WTC11 (cell line): ENCODE data around the gene NOP56. TPM values are rescaled to one million over a fixed set of nuclear protein-coding genes. Genes with fewer than 3 reads are reported as not detected.
A peak's percentile ranks its signal among the peaks of the same experiment; 100 is the strongest.

ENCODE experiments used
- ATAC-seq: fragments of 200-7000 bp; cut with Tn5 transposase; 2 replicates; pipeline ENCODE4 v1.10.0; 2021; ENCODE audit warnings: mild to moderate bottlenecking, moderate library complexity
- CTCF ChIA-PET: fragments of 300-600 bp; sonication (Branson Sonifier 250); formaldehyde crosslinking; loops from one replicate; lab custom pipeline; 2021; ENCODE audit warnings: antibody characterized with exemption; lab: Charles Lee
- POLR2A ChIA-PET: fragments of 350-600 bp; sonication (Branson Sonifier 250); formaldehyde crosslinking; loops from one replicate; lab custom pipeline; 2021; ENCODE audit warnings: antibody characterized with exemption; lab: Charles Lee
- DNase-seq: peaks from one replicate; pipeline ENCODE4 v3.0.0; 2021; ENCODE audit warnings: low spot score
- H3K27ac Mint-ChIP-seq: 2 replicates; pipeline ENCODE4 v1.8.0; 2021; ENCODE audit warnings: mixed read lengths
- H3K27me3 Mint-ChIP-seq: 2 replicates; pipeline ENCODE4 v1.8.0; 2021; ENCODE audit warnings: low read depth, mild to moderate bottlenecking, moderate library complexity, mixed read lengths
- H3K36me3 Mint-ChIP-seq: 2 replicates; pipeline ENCODE4 v1.8.0; 2021; ENCODE audit warnings: mixed read lengths
- H3K4me1 Mint-ChIP-seq: 2 replicates; pipeline ENCODE4 v1.8.0; 2022; ENCODE audit warnings: mixed read lengths
- H3K4me3 Mint-ChIP-seq: 2 replicates; pipeline ENCODE4 v1.8.0; 2021; ENCODE audit warnings: mild to moderate bottlenecking, moderate library complexity, mixed read lengths
- H3K9me3 Mint-ChIP-seq: 2 replicates; pipeline ENCODE4 v1.8.0; 2021; ENCODE audit warnings: mixed read lengths
- AFF4 ChIP-seq: sonication (generic); formaldehyde crosslinking; IDR thresholded peaks from 2 replicates; pipeline ENCODE4 v1.8.1; 2023; ENCODE audit warnings: mild to moderate bottlenecking, missing genetic modification reagents, borderline replicate concordance
- ERG ChIP-seq: fragments of 250-450 bp; sonication (Bioruptor Pico); IDR thresholded peaks from 2 replicates; pipeline ENCODE4 v1.8.0; 2021; ENCODE audit warnings: mild to moderate bottlenecking
- HMGA2 ChIP-seq: fragments of 250-450 bp; sonication (Bioruptor Pico); IDR thresholded peaks from 2 replicates; pipeline ENCODE4 v1.4.0; 2021; ENCODE audit warnings: mild to moderate bottlenecking, moderate library complexity
- JUN ChIP-seq: sonication (generic); formaldehyde crosslinking; IDR thresholded peaks from 2 replicates; pipeline ENCODE4 v1.8.0; 2023; ENCODE audit warnings: mild to moderate bottlenecking, missing genetic modification reagents
- KAT7 ChIP-seq: sonication (generic); formaldehyde crosslinking; IDR thresholded peaks from 2 replicates; pipeline ENCODE4 v1.8.1; 2023; ENCODE audit warnings: missing genetic modification reagents, mild to moderate bottlenecking, borderline replicate concordance
- MYBL2 ChIP-seq: sonication (generic); formaldehyde crosslinking; IDR thresholded peaks from 2 replicates; pipeline ENCODE4 v1.8.1; 2023; ENCODE audit warnings: mild to moderate bottlenecking, moderate library complexity, missing genetic modification reagents
- NR1H2 ChIP-seq: sonication (generic); formaldehyde crosslinking; IDR thresholded peaks from 2 replicates; pipeline ENCODE4 v1.9.0; 2021; ENCODE audit warnings: mild to moderate bottlenecking, moderate library complexity, missing genetic modification reagents
- RORB ChIP-seq: fragments of 250-450 bp; sonication (Bioruptor Pico); IDR thresholded peaks from 2 replicates; pipeline ENCODE4 v1.9.0; 2021; ENCODE audit warnings: mild to moderate bottlenecking
- ZMAT4 ChIP-seq: fragments of 250-450 bp; sonication (Bioruptor Pico); IDR thresholded peaks from 2 replicates; pipeline ENCODE4 v1.9.0; 2021; ENCODE audit warnings: mild to moderate bottlenecking
- ZNF121 ChIP-seq: sonication (generic); formaldehyde crosslinking; IDR thresholded peaks from 2 replicates; pipeline ENCODE4 v1.8.0; 2023; ENCODE audit warnings: missing genetic modification reagents
- total RNA-seq: library from RNA; stranded (reverse); gene quantifications from 3 replicates; pipeline ENCODE4 v1.2.3, GENCODE V29; 2021
- TF ChIP-seq, protein P1 (sequence below): fragments of 250-450 bp; sonication (Bioruptor Pico); IDR thresholded peaks from 2 replicates; pipeline ENCODE4 v1.9.0; 2021; ENCODE audit warnings: moderate library complexity, mild to moderate bottlenecking, inconsistent platforms, borderline replicate concordance
- TF ChIP-seq, protein P2 (sequence below): sonication (generic); formaldehyde crosslinking; conservative IDR thresholded peaks from 2 replicates; pipeline ENCODE4 v1.8.1; 2023; ENCODE audit warnings: mild to moderate bottlenecking, low read depth, missing genetic modification reagents, moderate library complexity
- TF ChIP-seq, protein P3 (sequence below): sonication (generic); formaldehyde crosslinking; IDR thresholded peaks from 2 replicates; pipeline ENCODE4 v1.8.1; 2022; ENCODE audit warnings: missing genetic modification reagents, borderline replicate concordance

The NOP56 gene
- total RNA-seq, 1 experiment from 2014 or later: 634 TPM

DNA sequence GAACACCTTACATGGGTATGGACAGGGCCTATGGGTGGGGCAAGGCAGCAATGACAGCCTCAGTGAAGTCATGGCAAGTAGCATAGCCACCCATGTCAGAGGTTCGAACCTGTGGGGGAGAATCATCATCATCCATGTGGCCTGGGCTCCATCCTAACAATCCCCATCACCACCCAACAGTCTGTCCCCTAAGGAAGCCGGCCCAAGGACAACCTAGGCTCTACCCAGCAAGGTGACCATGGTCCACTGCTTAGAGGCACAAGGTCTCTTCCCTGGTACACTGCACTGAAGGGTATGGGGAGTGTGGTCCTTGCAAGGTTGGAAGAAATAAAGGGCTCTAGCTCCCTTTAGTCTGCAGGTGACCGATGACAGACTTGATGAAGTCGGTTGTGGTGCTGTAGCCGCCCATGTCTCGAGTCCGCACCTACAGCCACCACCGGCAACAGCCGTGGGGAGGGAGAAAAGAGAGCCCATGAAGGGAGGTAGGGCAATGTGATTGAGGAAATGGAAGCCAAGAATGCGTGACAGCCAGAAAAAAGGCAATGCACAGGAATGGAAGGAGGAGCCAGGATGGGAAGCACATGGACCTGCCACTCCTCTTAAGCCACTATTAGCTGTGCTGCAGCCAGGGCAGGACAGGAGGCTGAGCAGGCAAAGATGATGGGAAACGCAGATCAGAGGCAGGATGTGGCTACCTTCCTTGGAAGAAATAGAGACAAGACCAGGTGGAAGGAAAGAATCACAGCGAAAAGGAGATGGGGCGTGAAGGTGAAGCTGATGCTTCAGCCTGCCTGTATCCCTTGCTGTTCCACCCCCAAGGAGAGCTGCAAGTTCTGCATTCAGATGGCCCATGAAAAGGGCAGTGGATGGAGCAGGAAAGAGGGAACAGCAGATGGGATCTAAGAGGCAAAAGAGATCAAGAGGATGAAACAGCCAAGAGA lies 6.3 kb downstream of the NOP56 start (continued):
- no peak for TF ChIP-seq AFF4 (CRISPR knock-in tag)
- TF ChIP-seq ZNF121 (CRISPR knock-in tag): no peak
- no peak for TF ChIP-seq MYBL2 (CRISPR knock-in tag)
- no peak for TF ChIP-seq HMGA2 (CRISPR knock-in tag)
- no peak for TF ChIP-seq RORB (CRISPR knock-in tag)
- TF ChIP-seq NR1H2 (CRISPR knock-in tag): no peak
- TF ChIP-seq, protein P1, sequence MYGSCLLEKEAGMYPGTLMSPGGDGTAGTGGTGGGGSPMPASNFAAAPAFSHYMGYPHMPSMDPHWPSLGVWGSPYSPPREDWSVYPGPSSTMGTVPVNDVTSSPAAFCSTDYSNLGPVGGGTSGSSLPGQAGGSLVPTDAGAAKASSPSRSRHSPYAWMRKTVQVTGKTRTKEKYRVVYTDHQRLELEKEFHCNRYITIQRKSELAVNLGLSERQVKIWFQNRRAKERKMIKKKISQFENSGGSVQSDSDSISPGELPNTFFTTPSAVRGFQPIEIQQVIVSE (CRISPR knock-in tag): no peak
- TF ChIP-seq ERG (CRISPR knock-in tag): peak; percentile 86
- TF ChIP-seq ZMAT4 (CRISPR knock-in tag): no peak; the same call in 1 of the 2 replicates
- peak; percentile 50; the same call in 1 of the 2 replicates for TF ChIP-seq KAT7 (CRISPR knock-in tag)

GRCh38 chr20:2659547-2659946 lies 7.1 kb downstream of the NOP56 start:
- POLR2A ChIA-PET: no interaction called here
- Mint-ChIP-seq H3K4me3 (no peak overlapping the region), H3K36me3 (peaks cover 87% of the 10 kb centered on the region), H3K9me3 (no peaks in the 10 kb centered on the region), H3K4me1 (peaks cover 12% of the 10 kb centered on the region), H3K27ac (no peak overlapping the region), H3K27me3 (no peaks in the 10 kb centered on the region)
- TF ChIP-seq, protein P2, sequence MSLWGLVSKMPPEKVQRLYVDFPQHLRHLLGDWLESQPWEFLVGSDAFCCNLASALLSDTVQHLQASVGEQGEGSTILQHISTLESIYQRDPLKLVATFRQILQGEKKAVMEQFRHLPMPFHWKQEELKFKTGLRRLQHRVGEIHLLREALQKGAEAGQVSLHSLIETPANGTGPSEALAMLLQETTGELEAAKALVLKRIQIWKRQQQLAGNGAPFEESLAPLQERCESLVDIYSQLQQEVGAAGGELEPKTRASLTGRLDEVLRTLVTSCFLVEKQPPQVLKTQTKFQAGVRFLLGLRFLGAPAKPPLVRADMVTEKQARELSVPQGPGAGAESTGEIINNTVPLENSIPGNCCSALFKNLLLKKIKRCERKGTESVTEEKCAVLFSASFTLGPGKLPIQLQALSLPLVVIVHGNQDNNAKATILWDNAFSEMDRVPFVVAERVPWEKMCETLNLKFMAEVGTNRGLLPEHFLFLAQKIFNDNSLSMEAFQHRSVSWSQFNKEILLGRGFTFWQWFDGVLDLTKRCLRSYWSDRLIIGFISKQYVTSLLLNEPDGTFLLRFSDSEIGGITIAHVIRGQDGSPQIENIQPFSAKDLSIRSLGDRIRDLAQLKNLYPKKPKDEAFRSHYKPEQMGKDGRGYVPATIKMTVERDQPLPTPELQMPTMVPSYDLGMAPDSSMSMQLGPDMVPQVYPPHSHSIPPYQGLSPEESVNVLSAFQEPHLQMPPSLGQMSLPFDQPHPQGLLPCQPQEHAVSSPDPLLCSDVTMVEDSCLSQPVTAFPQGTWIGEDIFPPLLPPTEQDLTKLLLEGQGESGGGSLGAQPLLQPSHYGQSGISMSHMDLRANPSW (CRISPR knock-in tag): no peak
- TF ChIP-seq, protein P3, sequence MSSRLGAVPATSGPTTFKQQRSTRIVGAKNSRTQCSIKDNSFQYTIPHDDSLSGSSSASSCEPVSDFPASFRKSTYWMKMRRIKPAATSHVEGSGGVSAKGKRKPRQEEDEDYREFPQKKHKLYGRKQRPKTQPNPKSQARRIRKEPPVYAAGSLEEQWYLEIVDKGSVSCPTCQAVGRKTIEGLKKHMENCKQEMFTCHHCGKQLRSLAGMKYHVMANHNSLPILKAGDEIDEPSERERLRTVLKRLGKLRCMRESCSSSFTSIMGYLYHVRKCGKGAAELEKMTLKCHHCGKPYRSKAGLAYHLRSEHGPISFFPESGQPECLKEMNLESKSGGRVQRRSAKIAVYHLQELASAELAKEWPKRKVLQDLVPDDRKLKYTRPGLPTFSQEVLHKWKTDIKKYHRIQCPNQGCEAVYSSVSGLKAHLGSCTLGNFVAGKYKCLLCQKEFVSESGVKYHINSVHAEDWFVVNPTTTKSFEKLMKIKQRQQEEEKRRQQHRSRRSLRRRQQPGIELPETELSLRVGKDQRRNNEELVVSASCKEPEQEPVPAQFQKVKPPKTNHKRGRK: no peak
- no peak for TF ChIP-seq JUN (CRISPR knock-in tag)
- CTCF ChIA-PET: no interaction called here
- no peak for DNase-seq
- no peak for ATAC-seq
